Hepatocyte (in vitro differentiated cells): ENCODE data around the gene GPAT3. TPM values are rescaled to one million over a fixed set of nuclear protein-coding genes. Genes with fewer than 3 reads are reported as not detected.

ENCODE experiments used
- DNase-seq: peaks from one replicate; pipeline ENCODE4 v3.0.0-alpha.2; 2016; ENCODE audit warnings: low spot score
- H2AFZ ChIP-seq: fragments of 200-600 bp; sonication (generic); 2 replicates; pipeline ENCODE4 v1.6.0; 2016; ENCODE audit warnings: antibody characterized with exemption, mild to moderate bottlenecking
- H3K27ac ChIP-seq: fragments of 200-600 bp; sonication (generic); 2 replicates; pipeline ENCODE4 v1.5.1; 2016; ENCODE audit warnings: mild to moderate bottlenecking
- H3K27me3 ChIP-seq: fragments of 200-600 bp; sonication (generic); 2 replicates; pipeline ENCODE4 v1.6.1; 2016
- H3K36me3 ChIP-seq: fragments of 200-600 bp; sonication (generic); replicated peaks from 2 replicates; pipeline ENCODE4 v1.5.1; 2016; ENCODE audit warnings: low read depth; ENCODE audit not compliant: insufficient read depth
- H3K4me1 ChIP-seq: fragments of 200-600 bp; sonication (generic); 2 replicates; pipeline ENCODE4 v1.5.1; 2016; ENCODE audit warnings: mild to moderate bottlenecking, moderate library complexity; ENCODE audit not compliant: insufficient read depth
- H3K4me2 ChIP-seq: fragments of 200-600 bp; sonication (generic); 2 replicates; pipeline ENCODE4 v1.6.0; 2016
- H3K4me3 ChIP-seq: fragments of 200-600 bp; sonication (generic); 2 replicates; pipeline ENCODE4 v1.5.1; 2016; ENCODE audit warnings: mild to moderate bottlenecking
- H3K79me2 ChIP-seq: fragments of 200-600 bp; sonication (generic); 2 replicates; pipeline ENCODE4 v1.6.0; 2017; ENCODE audit warnings: mild to moderate bottlenecking
- H3K9me2 ChIP-seq: fragments of 200-600 bp; sonication (generic); replicated peaks from 2 replicates; pipeline ENCODE4 v1.6.0; 2017; ENCODE audit warnings: mild to moderate bottlenecking; ENCODE audit not compliant: insufficient read depth
- H3K9me3 ChIP-seq: fragments of 200-600 bp; sonication (generic); 2 replicates; pipeline ENCODE4 v1.5.1; 2016; ENCODE audit warnings: low read depth, mild to moderate bottlenecking
- H4K20me1 ChIP-seq: fragments of 200-600 bp; sonication (generic); 2 replicates; pipeline ENCODE4 v1.6.0; 2016; ENCODE audit warnings: mild to moderate bottlenecking; ENCODE audit not compliant: insufficient read depth, poor library complexity, severe bottlenecking
- EZH2 ChIP-seq: fragments of 200-600 bp; sonication (generic); IDR thresholded peaks from 2 replicates; pipeline ENCODE4 v1.6.1; 2016; ENCODE audit warnings: antibody characterized with exemption, mild to moderate bottlenecking, borderline replicate concordance
- EZH2phosphoT487 ChIP-seq: fragments of 200-600 bp; sonication (generic); IDR thresholded peaks from one replicate; pipeline ENCODE4 v1.6.1; 2018; ENCODE audit warnings: antibody characterized with exemption, mild to moderate bottlenecking, low read depth, moderate library complexity; ENCODE audit not compliant: unreplicated experiment, severe bottlenecking
- WGBS: methylation state at CpG from one replicate; pipeline ENCODE4 v1.1.6; 2016; ENCODE audit warnings: low lambda C conversion rate; ENCODE audit errors: missing lambda C conversion rate; 5-methylcytosine and 5-hydroxymethylcytosine counted together
- polyA plus RNA-seq: library from polyadenylated mRNA; unstranded; fragments of >200 nt; fragmentation: Nextera tagmentation; extraction: Ambion mirVana; gene quantifications from 2 replicates; pipeline ENCODE4 v1.2.1, GENCODE V29; 2016
- total RNA-seq: library from RNA; depleted of rRNA; stranded (reverse); fragments of >200 nt; gene quantifications from 2 replicates; pipeline ENCODE4 v1.2.3, GENCODE V29; 2014
- TF ChIP-seq, protein P1 (sequence below): fragments of 200-600 bp; sonication (generic); IDR thresholded peaks from 2 replicates; pipeline ENCODE4 v1.5.1; 2016; ENCODE audit warnings: antibody characterized with exemption, mild to moderate bottlenecking; ENCODE audit not compliant: poor library complexity

GPAT3 gene
- total and polyA plus RNA-seq, 2 experiments from 2014 or later: 3.3 to 4.4 TPM

- H3K9me2 ChIP-seq: no peaks in the 10 kb centered on the region
- H3K4me1 ChIP-seq: no peaks in the 10 kb centered on the region
- H3K79me2 ChIP-seq: no peaks in the 10 kb centered on the region
- no peaks in the 10 kb centered on the region for H3K36me3 ChIP-seq
- no peak for DNase-seq
- H2AFZ ChIP-seq: no peak overlapping the region
- WGBS: 60% methylated on average over 2 of the region's 2 CpGs
- TF ChIP-seq EZH2phosphoT487 (no peak), EZH2 (no peak)
- TF ChIP-seq, protein P1, sequence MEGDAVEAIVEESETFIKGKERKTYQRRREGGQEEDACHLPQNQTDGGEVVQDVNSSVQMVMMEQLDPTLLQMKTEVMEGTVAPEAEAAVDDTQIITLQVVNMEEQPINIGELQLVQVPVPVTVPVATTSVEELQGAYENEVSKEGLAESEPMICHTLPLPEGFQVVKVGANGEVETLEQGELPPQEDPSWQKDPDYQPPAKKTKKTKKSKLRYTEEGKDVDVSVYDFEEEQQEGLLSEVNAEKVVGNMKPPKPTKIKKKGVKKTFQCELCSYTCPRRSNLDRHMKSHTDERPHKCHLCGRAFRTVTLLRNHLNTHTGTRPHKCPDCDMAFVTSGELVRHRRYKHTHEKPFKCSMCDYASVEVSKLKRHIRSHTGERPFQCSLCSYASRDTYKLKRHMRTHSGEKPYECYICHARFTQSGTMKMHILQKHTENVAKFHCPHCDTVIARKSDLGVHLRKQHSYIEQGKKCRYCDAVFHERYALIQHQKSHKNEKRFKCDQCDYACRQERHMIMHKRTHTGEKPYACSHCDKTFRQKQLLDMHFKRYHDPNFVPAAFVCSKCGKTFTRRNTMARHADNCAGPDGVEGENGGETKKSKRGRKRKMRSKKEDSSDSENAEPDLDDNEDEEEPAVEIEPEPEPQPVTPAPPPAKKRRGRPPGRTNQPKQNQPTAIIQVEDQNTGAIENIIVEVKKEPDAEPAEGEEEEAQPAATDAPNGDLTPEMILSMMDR: no peak
- no peaks in the 10 kb centered on the region for H3K9me3 ChIP-seq
- H3K4me2 ChIP-seq: no peak overlapping the region
- H3K27ac ChIP-seq: no peak overlapping the region
- no peaks in the 10 kb centered on the region for H4K20me1 ChIP-seq
- H3K27me3 ChIP-seq: no peaks in the 10 kb centered on the region
- no peak overlapping the region for H3K4me3 ChIP-seq
These were observed 17.0 kb downstream of the GPAT3 start for GRCh38 chr4:83552924-83553323.

- no peaks in the 10 kb centered on the region for H3K36me3 ChIP-seq
- H3K9me3 ChIP-seq: no peaks in the 10 kb centered on the region
- no peaks in the 10 kb centered on the region for H3K79me2 ChIP-seq
- TF ChIP-seq EZH2: no peak
- TF ChIP-seq EZH2phosphoT487: no peak
- TF ChIP-seq, protein P1: no peak
- no peak overlapping the region for H3K4me3 ChIP-seq
- 84% methylated on average over 3 of the region's 3 CpGs for WGBS
- H4K20me1 ChIP-seq: no peaks in the 10 kb centered on the region
- no peak overlapping the region for H3K27ac ChIP-seq
- H3K27me3 ChIP-seq: no peaks in the 10 kb centered on the region
- H3K9me2 ChIP-seq: no peaks in the 10 kb centered on the region
- DNase-seq: no peak
- H2AFZ ChIP-seq: no peak overlapping the region
- H3K4me1 ChIP-seq: peaks cover 4% of the 10 kb centered on the region
- H3K4me2 ChIP-seq: no peak overlapping the region
These were observed 20.2 kb downstream of the GPAT3 start for GRCh38 chr4:83556006-83556707.

- no peaks in the 10 kb centered on the region for H4K20me1 ChIP-seq
- no peak for DNase-seq
- no peaks in the 10 kb centered on the region for H3K36me3 ChIP-seq
- H2AFZ ChIP-seq: no peak overlapping the region
- H3K27me3 ChIP-seq: no peaks in the 10 kb centered on the region
- no peak overlapping the region for H3K27ac ChIP-seq
- H3K9me2 ChIP-seq: no peaks in the 10 kb centered on the region
- WGBS: 90% methylated on average over 1 of the region's 1 CpG
- H3K4me3 ChIP-seq: no peak overlapping the region
- no peak overlapping the region for H3K4me2 ChIP-seq
- TF ChIP-seq, protein P1: no peak
- TF ChIP-seq EZH2phosphoT487 (no peak), EZH2 (no peak)
- H3K4me1 ChIP-seq: peaks cover 4% of the 10 kb centered on the region
- no peaks in the 10 kb centered on the region for H3K79me2 ChIP-seq
- no peaks in the 10 kb centered on the region for H3K9me3 ChIP-seq
These were observed 20.9 kb downstream of the GPAT3 start for GRCh38 chr4:83556816-83557215.
